Measurements from ENCODE around the gene CLASP2. TPM values are rescaled to one million over a fixed set of nuclear protein-coding genes. Genes with fewer than 3 reads are reported as not detected.
"Not testable (repeated sequence)": the region's sequence is repeated elsewhere in the genome, so short reads cannot be mapped to it uniquely, and the experiment has no call there.

CLASP2 gene
- total RNA-seq, 1 experiment from 2014 or later: 45.2 TPM

DNA sequence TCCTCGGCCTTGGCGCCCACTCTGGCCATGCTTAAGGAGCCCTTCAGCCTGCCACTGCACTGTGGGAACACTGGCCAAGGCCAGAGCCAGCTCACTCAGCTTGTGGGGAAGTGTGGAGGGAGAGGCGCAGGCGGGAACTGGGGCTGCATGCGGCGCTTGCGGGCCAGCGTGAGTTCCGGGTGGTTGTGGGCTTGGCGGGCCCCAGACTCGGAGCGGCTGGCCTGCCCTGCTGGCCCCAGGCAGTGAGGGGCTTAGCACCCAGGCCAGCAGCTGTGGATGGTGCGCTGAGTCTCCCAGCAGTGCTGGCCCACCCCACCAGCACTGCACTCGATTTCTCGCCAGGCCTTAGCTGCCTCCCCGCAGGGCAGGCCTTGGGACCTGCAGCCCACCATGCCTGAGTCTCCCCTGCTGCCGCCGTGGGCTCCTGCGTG is 264.7 kb downstream of the CLASP2 start:
- Histone ChIP-seq H3K4me3 (no peak overlapping the region), H3K4me1 (no peaks in the 10 kb centered on the region), H3K27ac (no peak overlapping the region), H3K9me3 (replicated peaks) (no peaks in the 10 kb centered on the region), H3K27me3 (no peaks in the 10 kb centered on the region), H3K36me3 (no peaks in the 10 kb centered on the region)
- DNase-seq: no peak

DNA sequence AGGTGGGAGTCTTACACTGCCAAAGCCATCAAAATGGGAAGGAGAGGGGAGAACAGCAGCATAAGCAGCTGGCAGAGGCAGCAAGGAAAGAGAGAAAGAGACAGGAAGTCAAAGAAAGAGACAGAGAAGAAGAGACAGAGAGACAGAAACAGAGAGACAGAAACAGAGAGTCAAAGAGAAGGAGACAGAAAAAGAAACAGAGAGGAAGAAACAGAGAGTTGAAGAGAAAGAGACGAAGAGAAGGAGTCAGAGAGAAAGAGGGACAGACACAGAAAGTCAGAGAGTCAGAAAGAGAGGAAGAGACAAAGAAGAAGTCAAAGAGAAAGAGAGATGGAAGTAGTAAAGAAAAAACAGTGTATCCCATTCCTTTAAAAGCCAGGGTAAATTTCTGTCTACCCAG is 266.1 kb downstream of the CLASP2 start:
- not testable (repeated sequence) for H3K27ac ChIP-seq; H3K4me1 ChIP-seq; DNase-seq; H3K9me3 ChIP-seq (replicated peaks); H3K36me3 ChIP-seq; H3K27me3 ChIP-seq; H3K4me3 ChIP-seq

GRCh38 chr3:33447958-33448357 is 270.1 kb downstream of the CLASP2 start:
- H3K36me3 ChIP-seq: no peaks in the 10 kb centered on the region

GRCh38 chr3:33447256-33447625 is 270.8 kb downstream of the CLASP2 start:
- not testable (repeated sequence) for H3K4me1 ChIP-seq; H3K27ac ChIP-seq; H3K36me3 ChIP-seq; H3K27me3 ChIP-seq; H3K9me3 ChIP-seq (replicated peaks)
- DNase-seq: peak in 1 of 2 experiments; percentile 6
- peak overlapping the region; percentile 42 for H3K4me3 ChIP-seq

More at GRCh38 chr3:33447958-33448357, 270.1 kb downstream of the CLASP2 start:
- H3K27me3 ChIP-seq: no peaks in the 10 kb centered on the region
- H3K9me3 ChIP-seq (replicated peaks): no peaks in the 10 kb centered on the region
- no peak overlapping the region for H3K27ac ChIP-seq
- H3K4me3 ChIP-seq: no peak overlapping the region
- no peaks in the 10 kb centered on the region for H3K4me1 ChIP-seq
- DNase-seq: no peak

Other genes starting within 250 kb of the CLASP2 start
- gene PDCD6IP, start 80.4 kb upstream of the CLASP2 start, total RNA-seq (2014; rRNA removed; shearing (Covaris generic)): 44.1 and 49.9 TPM in 2 replicates